SHP77 (cell line): ENCODE results near the gene PPP6R2.

Experiments
- DNase-seq, 2 experiments: peaks; one replicate each; lab custom pipeline; 2025; lab: John Stamatoyannopoulos, UW

Gene PPP6R2

GRCh38 chr22:50342651-50343540, at the start of gene PPP6R2:
Gene PPP6R2, plus strand, starts transcription at chr22:50343327. Its CDS starts 50,582 bp downstream, at chr22:50393909.
- peak; percentile 62 to 65 for DNase-seq

DNA sequence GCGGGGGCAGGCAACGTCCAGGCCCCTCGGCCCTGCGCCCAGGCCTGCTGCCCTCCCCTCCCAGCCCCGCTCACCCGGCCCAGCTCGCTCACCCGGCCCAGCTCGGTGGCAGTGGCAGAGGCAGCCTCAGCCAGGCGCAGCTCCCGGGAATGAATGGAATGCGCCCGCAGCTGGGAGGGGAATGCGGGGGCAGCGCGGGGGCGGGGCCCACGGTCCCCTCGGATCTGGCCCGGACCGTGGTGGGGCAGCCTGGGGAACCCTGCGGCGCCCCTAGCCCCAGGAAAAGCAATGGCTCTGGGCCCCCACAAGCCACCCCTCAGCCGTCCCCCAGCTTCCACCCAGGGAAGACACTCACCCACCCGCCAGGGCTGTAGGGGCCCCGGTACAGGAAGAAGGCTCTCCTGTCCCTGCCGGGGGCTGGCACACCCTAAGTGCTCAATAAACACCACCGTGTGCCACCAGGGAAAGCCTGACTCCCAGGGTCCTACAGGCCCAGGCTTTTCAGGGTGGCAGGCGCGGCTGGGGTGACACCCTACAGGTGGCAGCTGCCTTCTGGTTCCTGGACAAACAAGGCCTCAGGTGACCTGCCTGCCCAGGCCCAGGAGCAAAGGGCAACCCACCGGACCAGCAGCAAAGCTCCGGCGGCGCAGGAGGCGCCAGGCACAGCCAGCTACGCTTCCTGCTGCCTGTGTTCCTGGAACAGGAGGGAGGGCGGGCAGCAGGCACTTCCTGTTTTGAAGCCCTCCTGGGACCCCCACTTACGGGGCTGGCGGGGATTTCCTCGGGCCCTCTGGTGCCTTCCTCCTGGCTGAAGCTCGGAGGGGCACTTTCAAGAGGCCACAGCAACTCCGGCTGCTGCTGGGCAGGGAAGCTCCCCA, 49.4 kb upstream of the PPP6R2 start:
- no peak for DNase-seq

DNA sequence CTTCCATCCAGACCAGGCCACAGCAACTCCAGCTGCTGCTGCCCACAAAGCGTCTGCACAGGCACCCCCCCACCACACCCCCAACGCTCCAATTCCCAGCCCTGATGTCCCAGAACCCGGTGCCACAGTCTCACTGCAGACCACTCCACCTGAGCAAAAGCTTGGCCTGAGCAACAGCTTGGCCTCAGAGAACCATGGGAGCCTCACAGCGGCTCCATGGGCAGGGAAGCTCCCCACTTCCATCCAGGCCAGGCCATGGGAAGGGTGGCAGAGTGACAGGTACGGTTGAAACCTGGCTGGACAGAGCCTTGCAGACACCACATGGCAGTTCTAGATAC, 48.8 kb upstream of the PPP6R2 start:
- no peak for DNase-seq

GRCh38 chr22:50296658-50297490, 46.3 kb upstream of the PPP6R2 start:
- no peak for DNase-seq

DNA sequence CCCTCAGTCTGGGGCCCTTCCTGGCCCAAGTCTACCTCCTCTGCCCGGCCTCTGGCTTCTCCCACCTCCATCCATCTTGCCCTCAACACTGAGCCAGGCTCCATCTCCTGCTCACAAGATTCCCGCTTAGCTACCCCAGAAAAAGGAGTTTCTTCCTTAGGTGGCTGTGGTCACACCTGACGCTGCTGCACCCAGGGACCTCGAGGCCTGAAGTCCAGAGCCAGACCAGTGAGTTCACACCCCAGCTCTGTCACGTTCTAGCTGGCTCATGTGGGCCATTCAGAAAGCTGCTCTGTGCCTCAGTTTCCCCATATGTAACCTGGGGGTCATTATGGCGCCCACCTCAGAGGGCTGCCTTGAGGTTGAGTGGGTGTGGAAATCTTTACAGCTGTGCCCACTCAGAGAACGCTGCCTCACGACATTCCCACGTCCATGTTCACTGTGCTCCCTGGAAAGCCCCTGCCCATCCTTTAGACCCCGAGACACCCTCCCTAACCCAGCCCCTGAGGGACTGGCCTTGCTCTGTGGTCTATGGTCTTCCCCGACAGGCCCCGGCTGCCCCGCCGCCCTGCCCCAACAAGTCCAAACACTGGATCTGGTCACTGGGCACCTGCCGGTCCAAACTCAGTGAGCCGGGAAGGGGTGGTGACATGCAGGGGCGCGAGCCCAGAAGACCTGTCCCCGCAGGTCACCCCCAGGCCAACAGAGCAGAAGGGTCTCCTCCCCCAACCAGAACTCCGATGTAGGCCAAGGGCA, 45.4 kb upstream of the PPP6R2 start:
- no peak for DNase-seq

- no peak for DNase-seq
Measured at GRCh38 chr22:50298266-50298637, 44.9 kb upstream of the PPP6R2 start.

DNA sequence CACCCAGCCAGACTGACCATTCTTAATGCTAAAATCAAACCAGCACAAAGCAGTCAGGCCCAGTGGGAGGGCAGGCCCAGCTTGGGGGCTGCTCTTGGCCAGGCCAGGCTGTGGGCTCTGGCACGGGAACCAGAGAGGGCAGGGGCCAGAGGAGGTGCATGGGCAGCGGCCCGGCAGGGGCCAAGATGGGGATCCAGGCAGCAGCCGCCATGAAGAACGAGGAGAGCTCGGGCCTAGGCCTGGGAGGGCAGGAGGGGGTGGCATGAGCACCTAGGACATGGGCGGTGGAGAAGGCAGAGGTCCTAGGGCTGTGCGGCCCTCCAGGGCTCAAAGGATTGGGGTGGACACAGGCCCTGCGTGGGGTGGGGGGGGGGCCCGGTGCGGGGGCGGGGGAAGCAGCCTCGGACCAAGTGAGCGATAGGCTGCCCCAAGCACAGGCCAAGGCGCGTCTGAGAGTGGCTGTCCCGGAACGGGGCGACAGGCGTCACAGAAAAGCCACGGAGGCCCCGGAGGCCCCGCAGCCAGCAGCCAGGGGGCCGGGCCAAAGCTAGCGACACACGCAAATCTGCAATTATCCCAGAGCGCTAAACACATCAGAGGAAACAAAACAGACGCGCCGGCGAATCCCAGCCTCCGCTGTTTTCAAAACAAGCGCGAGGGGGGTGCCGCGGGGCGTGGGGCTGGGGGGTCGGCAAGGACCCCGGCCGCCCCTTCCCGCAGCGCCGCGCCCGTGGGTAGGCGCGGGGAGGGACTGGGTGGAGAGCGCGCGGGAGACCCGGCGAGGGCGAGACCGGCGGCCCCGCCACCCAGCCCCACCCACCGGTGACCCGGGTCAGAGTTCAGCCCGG, 44.0 kb upstream of the PPP6R2 start:
- DNase-seq = no peak

DNA sequence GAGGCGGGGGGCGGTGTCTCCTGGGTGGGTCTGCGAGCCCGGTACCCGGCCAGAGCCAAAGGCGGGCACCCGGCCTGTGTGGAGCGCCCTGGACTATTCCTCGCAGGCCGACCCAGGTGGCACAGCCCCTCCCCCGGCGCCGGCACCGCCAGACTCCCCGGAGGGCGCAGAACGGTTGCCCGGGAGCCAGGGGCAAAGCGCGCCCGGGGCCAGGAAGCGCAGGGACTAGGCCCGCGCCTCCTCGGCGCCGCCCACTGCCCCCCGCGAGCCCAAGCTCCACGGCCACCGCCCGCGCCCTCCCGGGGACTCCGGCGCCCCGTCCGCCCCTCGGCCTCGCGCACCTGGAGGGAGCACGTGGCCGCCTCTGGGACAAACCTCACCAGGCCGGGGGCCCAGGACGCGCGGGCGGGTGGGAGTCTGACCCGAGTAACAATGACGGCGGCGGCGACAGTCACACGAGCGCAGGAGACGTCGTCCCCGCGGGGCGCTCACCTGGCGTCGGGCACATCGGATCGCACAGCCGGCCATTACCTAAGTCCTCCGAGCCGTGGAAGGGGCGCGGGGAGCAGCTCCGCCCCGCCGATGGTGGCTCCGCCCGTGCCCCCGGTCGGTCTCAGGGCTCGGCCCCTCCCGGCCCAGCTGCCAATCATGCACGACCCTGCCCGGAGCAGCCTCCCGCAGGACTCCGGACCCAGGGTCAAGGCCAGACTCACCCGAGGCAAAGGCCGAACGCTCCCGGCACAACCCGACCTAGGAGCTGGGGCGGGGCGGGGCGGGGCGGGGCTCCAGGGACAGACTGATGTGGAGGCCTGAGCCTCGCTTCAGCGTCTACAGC, 43.1 kb upstream of the PPP6R2 start:
- no peak for DNase-seq

GRCh38 chr22:50300620-50301257, 42.4 kb upstream of the PPP6R2 start:
- no peak for DNase-seq

DNA sequence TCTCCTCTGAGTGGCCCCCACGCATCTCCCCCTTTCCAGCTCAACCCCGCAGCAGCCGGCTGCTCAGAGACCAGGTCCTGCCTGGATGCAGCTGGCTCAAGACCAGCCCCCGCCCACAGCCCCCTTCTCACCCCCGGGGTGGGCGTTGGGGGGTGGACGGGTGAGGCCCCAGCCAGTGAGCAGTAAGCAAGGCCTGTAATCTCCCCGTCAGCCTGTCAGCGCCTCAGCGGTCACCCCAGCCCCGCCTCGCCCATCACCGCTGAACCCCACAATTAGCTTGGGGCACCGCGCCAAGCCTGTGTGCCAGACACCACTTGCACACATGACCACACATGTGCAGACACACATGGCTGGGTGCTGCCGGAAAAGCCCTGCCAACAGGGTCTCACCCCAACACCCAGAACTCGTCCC, 41.5 kb upstream of the PPP6R2 start:
- no peak for DNase-seq

GRCh38 chr22:50302041-50302541, 41.0 kb upstream of the PPP6R2 start:
- DNase-seq = no peak

- DNase-seq = no peak
Measured at GRCh38 chr22:50302564-50302963, 40.6 kb upstream of the PPP6R2 start.

GRCh38 chr22:50303515-50303847, 39.6 kb upstream of the PPP6R2 start:
- DNase-seq = no peak

- no peak for DNase-seq
Measured at GRCh38 chr22:50303848-50304527, 39.1 kb upstream of the PPP6R2 start.

GRCh38 chr22:50304528-50305392, 38.4 kb upstream of the PPP6R2 start:
- no peak for DNase-seq

DNA sequence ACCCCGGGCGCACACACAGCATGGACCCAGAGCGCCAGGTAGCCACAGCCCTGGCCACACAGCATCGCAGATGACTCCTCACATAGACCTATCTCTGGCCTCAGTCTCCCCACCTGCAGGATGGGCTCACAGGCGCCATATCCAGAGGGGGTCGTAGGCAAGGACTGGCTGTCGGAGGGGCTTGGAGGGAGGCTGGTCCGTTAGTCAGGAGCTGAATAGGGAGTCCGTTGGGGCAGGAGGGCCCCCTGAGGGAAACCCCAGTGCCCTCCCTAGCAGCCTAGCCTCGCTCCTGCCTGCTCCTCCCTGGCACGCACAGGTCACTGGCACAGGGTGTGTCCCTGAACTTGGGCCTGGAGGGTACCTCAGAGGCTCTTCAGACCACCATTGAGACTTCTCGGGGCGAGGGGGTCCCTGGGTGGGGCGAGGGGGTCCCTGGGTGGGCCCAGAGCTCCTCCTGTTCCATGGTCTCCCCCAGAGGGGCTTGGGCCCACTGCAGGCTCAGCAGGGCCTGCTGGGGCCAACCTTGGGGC, 37.7 kb upstream of the PPP6R2 start:
- DNase-seq = no peak

GRCh38 chr22:50305923-50306566, 37.1 kb upstream of the PPP6R2 start:
- peak; percentile 89 to 95 for DNase-seq
